Measurements from ENCODE around the gene CRTAC1. TPM values are rescaled to one million over a fixed set of nuclear protein-coding genes. Genes with fewer than 3 reads are reported as not detected.
A peak's percentile ranks its signal among the peaks of the same experiment; 100 is the strongest.

Gene CRTAC1
- total RNA-seq, 2 experiments from 2014 or later, result not detected

DNA sequence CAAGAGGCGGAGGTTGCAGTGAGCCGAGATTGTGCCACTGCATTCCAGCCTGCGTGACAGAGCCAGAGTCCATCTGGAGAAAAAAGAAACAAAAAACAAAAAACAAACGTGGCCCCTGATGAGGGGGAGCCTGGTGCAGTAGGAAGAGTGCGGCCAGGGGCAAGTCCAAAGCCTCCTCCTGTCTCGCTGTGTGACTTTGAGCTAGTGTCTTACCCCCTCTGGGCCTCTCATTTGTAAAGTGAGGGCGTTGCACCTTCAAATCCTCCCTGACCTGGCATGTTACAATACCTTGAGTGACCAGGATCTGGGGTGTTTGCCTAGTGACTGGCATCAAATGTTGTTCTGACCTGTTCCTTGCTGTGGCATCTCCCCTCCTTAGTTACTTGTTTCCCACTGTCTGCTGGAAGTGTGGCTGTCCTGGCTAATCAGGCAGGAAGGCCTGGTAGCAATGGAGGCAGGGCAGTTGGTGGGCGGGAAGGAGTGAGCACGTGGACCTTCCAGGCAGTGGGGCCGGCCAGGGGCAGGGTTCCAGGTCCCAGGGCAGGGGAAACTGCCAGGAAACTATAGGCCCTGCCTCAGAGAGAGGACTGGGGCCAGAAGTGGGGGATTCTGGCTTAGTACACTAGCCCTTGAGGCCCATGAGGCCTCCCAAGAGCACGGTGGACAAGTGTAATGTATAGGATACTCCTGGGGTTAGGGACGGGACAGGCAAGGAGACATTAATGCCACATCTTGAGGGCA, 205.2 kb downstream of the CRTAC1 start:
- no peaks in the 10 kb centered on the region for H3K9me3 Mint-ChIP-seq (ENCODE audit: insufficient read depth)
- no peak overlapping the region for H3K4me3 Mint-ChIP-seq
- POLR2A ChIA-PET, result no interaction called here
- H3K36me3 Mint-ChIP-seq (ENCODE audit: low read depth), result no peaks in the 10 kb centered on the region
- ATAC-seq (no peak), DNase-seq (no peak)
- H3K27ac Mint-ChIP-seq, result peak overlapping the region; percentile 5
- H3K4me1 Mint-ChIP-seq (ENCODE audit: low read depth), result peaks cover 28% of the 10 kb centered on the region
- CTCF ChIA-PET, result interaction anchor here (1.5 kb wide), 1 partner anchor 33 kb away, joined by 5 read pairs; no protein-coding TSS in a partner anchor
- peaks cover under 1% of the 10 kb centered on the region for H3K27me3 Mint-ChIP-seq (ENCODE audit: low read depth)

GRCh38 chr10:97823734-97824133, 206.7 kb downstream of the CRTAC1 start:
- no peaks in the 10 kb centered on the region for H3K36me3 Mint-ChIP-seq (ENCODE audit: low read depth)
- DNase-seq, result no peak
- POLR2A ChIA-PET, result no interaction called here
- H3K9me3 Mint-ChIP-seq (ENCODE audit: insufficient read depth), result no peaks in the 10 kb centered on the region
- H3K4me3 Mint-ChIP-seq, result no peak overlapping the region
- peak overlapping the region; percentile 63 for H3K27ac Mint-ChIP-seq
- CTCF ChIA-PET, result interaction anchor here (1.5 kb wide), 1 partner anchor 31 kb away, joined by 5 read pairs; no protein-coding TSS in a partner anchor
- peaks cover 15% of the 10 kb centered on the region for H3K4me1 Mint-ChIP-seq (ENCODE audit: low read depth)
- peaks cover 2% of the 10 kb centered on the region for H3K27me3 Mint-ChIP-seq (ENCODE audit: low read depth)
- no peak for ATAC-seq

DNA sequence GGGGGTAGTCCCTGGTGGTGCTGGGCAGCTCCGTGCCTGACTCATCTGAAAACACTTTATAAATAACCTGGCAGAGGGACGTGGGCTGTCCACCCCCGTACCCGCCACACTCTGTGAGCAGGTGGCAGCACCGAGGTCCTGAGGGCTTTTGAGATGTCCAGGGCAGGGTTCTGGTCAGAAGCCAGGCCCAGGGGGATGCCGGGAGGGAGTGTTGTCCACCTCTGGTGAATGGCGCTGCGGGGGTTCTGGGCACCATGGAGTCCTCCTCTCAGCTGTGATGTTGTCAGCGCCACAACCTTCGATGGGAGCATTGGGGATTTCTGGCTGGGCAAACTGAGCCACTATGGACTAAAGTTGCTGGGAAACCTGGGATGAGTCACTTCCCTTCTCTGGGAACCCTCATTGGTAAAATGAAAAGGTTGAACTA, 208.1 kb downstream of the CRTAC1 start:
- H3K27ac Mint-ChIP-seq, result no peak overlapping the region
- H3K9me3 Mint-ChIP-seq (ENCODE audit: insufficient read depth), result no peaks in the 10 kb centered on the region
- DNase-seq, result no peak
- H3K4me1 Mint-ChIP-seq (ENCODE audit: low read depth), result peaks cover 3% of the 10 kb centered on the region
- ChIA-PET CTCF (interaction anchor here (0.6 to 1.4 kb wide), 2 partner anchors 10 to 47 kb away, joined by 3 read pairs; no protein-coding TSS in a partner anchor), POLR2A (no interaction called here)
- H3K36me3 Mint-ChIP-seq (ENCODE audit: low read depth), result no peaks in the 10 kb centered on the region
- no peak overlapping the region for H3K4me3 Mint-ChIP-seq
- no peak for ATAC-seq
- peaks cover 7% of the 10 kb centered on the region for H3K27me3 Mint-ChIP-seq (ENCODE audit: low read depth)

DNA sequence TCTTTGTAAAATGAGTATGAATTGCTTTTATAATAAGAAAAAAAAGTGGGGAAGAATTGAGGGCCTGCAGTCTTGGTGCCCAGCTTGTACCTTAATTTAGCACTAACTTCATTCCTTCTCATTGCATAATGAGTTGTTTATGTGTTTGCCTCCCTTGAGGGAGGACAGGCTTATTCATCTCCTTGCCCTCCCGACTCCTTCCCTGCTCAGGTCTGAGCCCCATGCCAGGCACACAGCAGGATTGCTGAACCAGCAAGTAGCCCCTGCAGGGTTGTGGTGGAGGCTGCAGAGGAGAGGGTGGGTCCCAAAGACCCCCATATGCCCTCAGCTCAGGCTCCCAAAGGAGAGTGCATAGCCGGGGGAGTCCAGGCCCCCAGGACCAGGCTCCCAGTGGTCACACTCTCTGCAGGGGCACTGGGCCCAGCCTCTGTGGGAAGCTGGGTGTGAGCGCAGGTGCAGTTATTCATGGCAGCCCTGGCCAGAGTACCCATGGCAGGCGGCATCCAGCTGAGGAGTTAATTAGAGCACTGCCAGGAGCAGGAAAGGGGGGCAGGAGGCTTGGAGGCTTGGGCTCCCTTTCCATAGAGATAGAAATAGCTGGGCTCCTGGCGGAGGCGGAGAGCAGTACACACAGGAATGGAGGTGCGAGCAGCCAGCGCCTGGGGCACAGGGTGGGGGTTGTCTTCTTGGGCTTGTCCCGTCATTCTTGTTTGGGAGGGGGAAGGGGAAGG, 208.9 kb downstream of the CRTAC1 start:
- ChIA-PET POLR2A (no interaction called here), CTCF (interaction anchor here (0.6 to 1.4 kb wide), 3 partner anchors 9 to 48 kb away, joined by 3 read pairs; no protein-coding TSS in a partner anchor)
- ATAC-seq, result no peak
- H3K36me3 Mint-ChIP-seq (ENCODE audit: low read depth), result no peaks in the 10 kb centered on the region
- H3K4me1 Mint-ChIP-seq (ENCODE audit: low read depth), result no peaks in the 10 kb centered on the region
- H3K9me3 Mint-ChIP-seq (ENCODE audit: insufficient read depth), result no peaks in the 10 kb centered on the region
- no peak overlapping the region for H3K27ac Mint-ChIP-seq
- H3K27me3 Mint-ChIP-seq (ENCODE audit: low read depth), result peaks cover 7% of the 10 kb centered on the region
- no peak for DNase-seq
- no peak overlapping the region for H3K4me3 Mint-ChIP-seq

DNA sequence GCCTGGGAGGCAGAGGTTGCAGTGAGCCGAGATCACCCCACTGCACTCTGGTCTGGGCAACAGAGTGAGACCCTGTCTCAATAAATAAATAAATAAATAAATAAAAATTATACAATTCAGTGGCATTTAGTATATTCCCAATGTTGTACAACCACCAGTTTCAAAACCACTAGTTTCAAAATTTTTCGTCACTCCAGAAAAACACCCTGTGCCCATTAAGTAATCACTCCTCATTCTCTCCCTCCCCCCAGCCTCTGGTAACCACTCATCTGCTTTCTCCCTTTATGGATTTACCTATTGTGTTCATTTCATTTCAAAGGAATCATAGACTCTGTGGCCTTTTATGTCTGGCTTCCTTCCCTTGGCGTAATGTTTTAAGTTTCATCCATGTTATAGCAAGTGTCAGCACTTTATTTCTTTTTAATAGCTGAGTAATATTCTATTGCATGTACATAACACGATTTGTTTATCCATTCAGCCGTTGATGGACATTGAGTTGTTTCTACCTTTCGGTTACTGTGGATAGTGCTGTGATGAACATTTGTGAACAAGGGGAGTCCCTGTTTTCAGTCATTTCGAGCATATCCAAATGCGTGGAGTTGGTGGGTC, 210.2 kb downstream of the CRTAC1 start:
- Mint-ChIP-seq H3K36me3 (ENCODE audit: low read depth) (no peaks in the 10 kb centered on the region), H3K9me3 (ENCODE audit: insufficient read depth) (no peaks in the 10 kb centered on the region), H3K27me3 (ENCODE audit: low read depth) (peaks cover 7% of the 10 kb centered on the region), H3K27ac (no peak overlapping the region), H3K4me3 (no peak overlapping the region), H3K4me1 (ENCODE audit: low read depth) (no peaks in the 10 kb centered on the region)
- ATAC-seq, result no peak
- ChIA-PET POLR2A (no interaction called here), CTCF (interaction anchor here (1.5 kb wide), 1 partner anchor 49 kb away, joined by 3 read pairs; no protein-coding TSS in a partner anchor)
- DNase-seq, result no peak

GRCh38 chr10:97818572-97818971, 211.8 kb downstream of the CRTAC1 start:
- POLR2A ChIA-PET, result no interaction called here
- CTCF ChIA-PET, result no interaction called here
- no peak overlapping the region for H3K27ac Mint-ChIP-seq

DNA sequence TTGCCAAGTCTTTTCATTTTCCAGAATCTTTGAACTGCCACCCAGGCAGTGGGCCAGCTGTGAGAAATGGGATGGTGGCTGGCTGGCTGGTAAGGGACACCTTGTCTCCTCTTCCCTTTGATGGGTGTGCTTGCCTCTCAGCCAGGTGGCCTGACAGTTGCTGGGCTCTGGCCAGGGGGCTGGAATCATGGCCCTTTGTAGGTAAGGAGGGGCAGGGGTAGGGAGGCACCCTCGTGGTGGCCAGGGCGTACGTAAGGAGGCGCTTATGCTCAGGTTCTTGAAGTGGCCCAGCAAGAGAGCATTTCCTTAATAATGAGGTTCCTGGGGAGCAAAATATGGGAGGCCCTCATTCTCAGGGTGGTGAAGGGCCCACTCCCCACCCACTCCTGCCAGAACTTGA, 213.8 kb downstream of the CRTAC1 start:
- no peaks in the 10 kb centered on the region for H3K9me3 Mint-ChIP-seq (ENCODE audit: insufficient read depth)
- CTCF ChIA-PET, result no interaction called here
- H3K4me1 Mint-ChIP-seq (ENCODE audit: low read depth), result peaks cover 2% of the 10 kb centered on the region
- DNase-seq (no peak), ATAC-seq (no peak)
- H3K36me3 Mint-ChIP-seq (ENCODE audit: low read depth), result no peaks in the 10 kb centered on the region
- no peak overlapping the region for H3K4me3 Mint-ChIP-seq
- POLR2A ChIA-PET, result no interaction called here
- H3K27me3 Mint-ChIP-seq (ENCODE audit: low read depth), result peaks cover 9% of the 10 kb centered on the region
- no peak overlapping the region for H3K27ac Mint-ChIP-seq

More at GRCh38 chr10:97818572-97818971, 211.8 kb downstream of the CRTAC1 start:
- DNase-seq (no peak), ATAC-seq (no peak)
- Mint-ChIP-seq H3K4me3 (no peak overlapping the region), H3K9me3 (ENCODE audit: insufficient read depth) (no peaks in the 10 kb centered on the region), H3K27me3 (ENCODE audit: low read depth) (peaks cover 7% of the 10 kb centered on the region), H3K4me1 (ENCODE audit: low read depth) (no peaks in the 10 kb centered on the region), H3K36me3 (ENCODE audit: low read depth) (no peaks in the 10 kb centered on the region)

Other genes starting within 250 kb of the CRTAC1 start
- gene GOLGA7B, start 180.8 kb downstream of the CRTAC1 start, total RNA-seq, result 10 to 100 TPM; 10.4 to 11.0 TPM
- gene R3HCC1L, start 104.0 kb upstream of the CRTAC1 start, total RNA-seq, result 10 to 100 TPM; 18.2 to 20.3 TPM
- gene LOXL4, start 237.6 kb upstream of the CRTAC1 start, total RNA-seq, result not detected

All from activated CD8-positive, alpha-beta T cell treated with anti-CD3 and anti-CD28 coated beads, Interleukin-2, amount 10 ng/mL, durations not matched to agents 7 days and 5 days (primary cell).